GM12801 (cell line): ENCODE measurements around the gene PLXNB1.

Source experiments
- CTCF ChIP-seq: IDR thresholded peaks from one replicate; pipeline ENCODE4 v1.5.1; 2011; ENCODE audit warnings: control low read depth; ENCODE audit not compliant: insufficient read length; ENCODE audit errors: extremely low read depth

PLXNB1 gene

GRCh38 chr3:48474619-48475018 is 44.7 kb upstream of the PLXNB1 start:
- no peak for TF ChIP-seq CTCF

- TF ChIP-seq CTCF, result no peak
These were observed 43.7 kb upstream of the PLXNB1 start for GRCh38 chr3:48473617-48473952.

GRCh38 chr3:48472923-48473616 is 43.2 kb upstream of the PLXNB1 start:
- no peak for TF ChIP-seq CTCF

- TF ChIP-seq CTCF, result no peak
These were observed 42.7 kb upstream of the PLXNB1 start for GRCh38 chr3:48472673-48472922.

- no peak for TF ChIP-seq CTCF
These were observed 40.4 kb upstream of the PLXNB1 start for GRCh38 chr3:48470286-48470685.

- TF ChIP-seq CTCF, result no peak
These were observed 39.4 kb upstream of the PLXNB1 start for GRCh38 chr3:48469046-48469915.

GRCh38 chr3:48468329-48468731 is 38.4 kb upstream of the PLXNB1 start:
- no peak for TF ChIP-seq CTCF
